HG03280 (cell line): ENCODE data around the gene ATP6V1C2.

ENCODE experiments used
- ATAC-seq: cut with Tn5 transposase; IDR thresholded peaks from one replicate; pipeline ENCODE4 v1.9.1; 2021; ENCODE audit warnings: mild to moderate bottlenecking, moderate library complexity; ENCODE audit not compliant: unreplicated experiment

The ATP6V1C2 gene

DNA sequence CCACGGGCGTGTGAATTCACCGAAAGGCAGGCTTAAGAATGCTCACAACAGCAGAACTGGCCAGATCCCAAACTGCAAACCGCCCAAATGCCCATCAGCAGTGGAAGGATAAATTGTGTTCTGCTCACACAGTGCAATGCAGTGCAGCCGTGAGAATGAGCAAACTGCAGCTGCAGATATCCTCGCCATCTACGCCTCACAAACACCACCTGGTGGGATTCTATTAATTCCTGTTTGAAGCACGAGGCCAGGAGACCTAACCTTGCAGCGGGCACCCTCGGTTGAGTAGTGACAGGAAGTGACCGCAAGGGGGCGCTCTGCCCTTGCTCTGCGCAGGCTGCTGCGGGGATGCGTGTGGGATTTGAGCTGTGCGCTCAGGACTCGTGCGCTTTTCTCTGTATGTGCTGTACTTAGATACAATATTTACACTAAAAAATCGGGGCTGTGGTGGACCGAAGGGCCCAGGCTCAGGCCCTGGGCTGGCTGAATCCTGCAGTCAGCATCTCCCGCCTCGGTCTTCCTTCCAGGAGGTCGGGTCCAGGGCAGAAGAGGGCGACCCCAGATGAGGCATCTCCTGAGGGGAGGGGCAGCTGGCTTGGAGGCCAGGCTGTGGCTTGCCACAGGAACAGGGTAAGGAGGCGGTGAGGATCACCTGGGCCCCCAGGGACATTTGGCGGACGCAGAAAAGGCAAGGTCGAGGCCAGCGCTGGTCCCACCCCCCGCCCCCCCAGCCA is 110.9 kb downstream of the ATP6V1C2 start:
- ATAC-seq = peak; percentile 84

DNA sequence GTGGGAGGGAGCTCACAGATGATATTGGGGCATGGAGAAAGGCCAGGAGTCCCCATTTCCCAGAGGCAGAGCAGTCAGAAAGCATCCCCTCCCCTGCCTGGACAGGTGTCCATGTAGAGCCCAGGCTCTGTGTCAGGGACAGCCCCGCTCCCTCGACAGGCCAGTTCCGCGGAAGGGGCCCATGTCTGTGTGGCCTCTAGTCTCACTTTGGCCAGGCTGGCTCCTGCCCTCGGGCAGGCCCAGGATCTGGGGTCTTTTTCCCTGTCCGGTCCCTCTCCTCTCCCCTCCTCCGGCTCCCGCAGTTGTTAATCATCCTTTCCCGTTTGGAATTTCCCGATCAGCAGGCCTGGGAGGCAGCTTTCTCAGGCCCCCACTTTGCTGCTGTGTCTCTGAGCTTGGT is 111.6 kb downstream of the ATP6V1C2 start:
- ATAC-seq = no peak

DNA sequence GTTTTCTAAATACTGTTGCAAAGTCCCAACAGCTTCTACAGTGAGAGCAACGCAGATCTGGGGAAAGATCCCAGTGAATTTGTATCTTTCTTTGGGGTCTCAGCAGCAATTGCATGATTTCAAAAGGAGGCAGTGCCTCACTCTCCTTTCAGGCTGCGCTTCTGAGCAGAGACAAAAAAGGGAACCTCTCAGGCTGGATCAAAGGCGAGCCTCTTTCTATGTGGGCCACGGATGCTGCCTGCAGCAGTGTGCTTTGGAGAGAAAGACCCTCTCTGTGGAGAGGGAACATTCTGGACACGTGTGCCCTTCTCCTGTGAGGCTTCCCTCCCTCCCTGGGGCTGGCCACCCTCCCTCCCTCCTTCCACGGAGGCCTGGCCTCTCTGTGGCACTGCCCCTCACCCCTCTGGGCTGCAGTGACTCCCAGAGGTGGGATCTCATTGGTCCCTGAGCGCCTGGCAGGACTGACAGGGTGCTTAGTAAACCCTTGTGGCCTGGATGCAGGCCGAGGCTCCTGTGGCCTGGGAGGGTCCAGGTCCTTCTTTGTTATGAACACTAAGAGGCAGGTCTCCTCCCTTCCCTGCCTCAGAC is 112.7 kb downstream of the ATP6V1C2 start:
- no peak for ATAC-seq
